Breast epithelium (tissue), 4 donors: ENCODE data around the gene RNF223. TPM values are rescaled to one million over a fixed set of nuclear protein-coding genes. Genes with fewer than 3 reads are reported as not detected.
A peak's percentile ranks its signal among the peaks of the same experiment; 100 is the strongest.

Experiments
- DNase-seq, 2 donors: peaks; one replicate each; pipeline ENCODE4 v3.0.0-alpha.2; 2019; ENCODE audit warnings: low spot score in 2 of 2
- H3K27ac ChIP-seq, 2 donors: fragments of 200-600 bp; sonication (generic) in 1 of 2; one replicate each; pipeline ENCODE4 v1.5.1; 2016 to 2019; ENCODE audit warnings: mild to moderate bottlenecking in 1 of 2
- H3K27me3 ChIP-seq, 2 donors: fragments of 200-600 bp; sonication (generic) in 1 of 2; one replicate each; pipeline versions ENCODE4 v1.5.1 to v1.6.0; 2017 to 2019; ENCODE audit warnings: control low read depth in 1 of 2, mild to moderate bottlenecking in 1 of 2
- H3K36me3 ChIP-seq: fragments of 200-600 bp; one replicate; pipeline ENCODE4 v1.5.1; 2019
- H3K4me1 ChIP-seq, 2 donors: fragments of 200-600 bp; sonication (generic); one replicate each; pipeline ENCODE4 v1.5.1; 2016 to 2019; ENCODE audit warnings: control low read depth in 1 of 2
- H3K4me3 ChIP-seq, 3 donors: fragments of 200-600 bp; sonication (generic); 1 replicate in 2 of 3; 2 replicates in 1 of 3; pipeline ENCODE4 v1.5.1; 2016 to 2019; ENCODE audit warnings: mild to moderate bottlenecking in 3 of 3, moderate library complexity in 2 of 3
- H3K9me3 ChIP-seq, 2 donors: fragments of 200-600 bp; sonication (generic) in 1 of 2; one replicate each; pipeline ENCODE4 v1.5.1; 2016 to 2019; ENCODE audit warnings: control low read depth in 1 of 2
- POLR2A ChIP-seq: fragments of 450-650 bp; IDR thresholded peaks from one replicate; pipeline ENCODE4 v1.6.1; 2016; ENCODE audit warnings: antibody characterized with exemption, mild to moderate bottlenecking, moderate library complexity
- POLR2AphosphoS5 ChIP-seq, 3 donors: sonication (generic); formaldehyde crosslinking; IDR thresholded peaks; one replicate each; pipeline ENCODE4 v1.6.1; 2017; ENCODE audit warnings: antibody characterized with exemption in 3 of 3
- intact Hi-C: fragments of 100-400 bp; cut with DNase I; formaldehyde crosslinking; loops from one replicate; pipeline ENCODE4 v1.15.1; 2023; ENCODE audit warnings: low total_unique reads
- total RNA-seq, 3 donors: library from RNA; depleted of rRNA; stranded (reverse); fragments of >200 nt; gene quantifications; one replicate each; pipeline ENCODE4 v1.1.0, GENCODE V29; 2016
- TF ChIP-seq, protein P1 (sequence below), 3 donors: fragments of 450-650 bp; IDR thresholded peaks; one replicate each; pipeline ENCODE4 v1.5.1; 2016 to 2017; ENCODE audit warnings: antibody characterized with exemption in 3 of 3, mild to moderate bottlenecking in 3 of 3, moderate library complexity in 3 of 3

Gene RNF223
- total RNA-seq, 3 donors from 2014 or later: 0.33 to 2.8 TPM; not detected in 1

DNA sequence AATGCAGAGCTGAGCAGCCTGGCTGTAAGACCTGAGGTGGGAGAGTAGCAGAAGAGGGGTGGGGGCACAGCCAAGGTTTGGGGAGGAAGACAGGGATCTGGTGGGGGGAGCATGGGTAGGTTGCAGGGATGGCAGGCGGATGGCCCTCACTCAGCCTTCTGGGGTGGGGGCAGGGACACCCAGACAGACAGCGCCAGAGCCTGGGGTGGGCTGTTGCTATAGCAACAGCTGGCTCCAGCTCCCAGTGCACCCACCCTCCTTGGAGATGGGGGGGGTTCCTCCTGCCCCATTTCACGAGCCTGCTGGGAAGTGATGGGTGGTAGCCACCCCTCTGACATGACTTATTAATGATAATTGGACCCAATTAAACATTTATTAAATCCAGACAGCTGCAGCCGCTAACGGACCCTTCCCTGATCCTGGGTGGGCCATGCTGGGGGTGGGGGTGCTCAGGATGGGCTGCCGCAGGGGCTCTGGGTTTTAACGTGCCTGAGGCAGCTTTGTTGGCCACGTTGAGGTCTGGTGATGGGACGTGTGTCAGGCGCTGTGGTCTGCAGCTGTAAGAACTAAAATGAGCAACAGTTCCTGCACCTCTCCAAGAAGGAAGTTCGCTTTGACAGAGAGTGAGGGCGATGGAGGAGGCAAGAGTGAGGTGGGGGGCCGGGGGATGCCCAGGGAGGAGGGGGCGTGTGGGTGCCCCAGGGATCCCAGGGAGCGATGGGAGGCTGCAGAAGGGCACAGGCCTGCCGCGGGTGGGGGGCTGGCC, 34.8 kb downstream of the RNF223 start:
- TF ChIP-seq POLR2AphosphoS5 (IDR thresholded peaks at IDR 0.05) (no peak), POLR2A (no peak)
- TF ChIP-seq, protein P1, sequence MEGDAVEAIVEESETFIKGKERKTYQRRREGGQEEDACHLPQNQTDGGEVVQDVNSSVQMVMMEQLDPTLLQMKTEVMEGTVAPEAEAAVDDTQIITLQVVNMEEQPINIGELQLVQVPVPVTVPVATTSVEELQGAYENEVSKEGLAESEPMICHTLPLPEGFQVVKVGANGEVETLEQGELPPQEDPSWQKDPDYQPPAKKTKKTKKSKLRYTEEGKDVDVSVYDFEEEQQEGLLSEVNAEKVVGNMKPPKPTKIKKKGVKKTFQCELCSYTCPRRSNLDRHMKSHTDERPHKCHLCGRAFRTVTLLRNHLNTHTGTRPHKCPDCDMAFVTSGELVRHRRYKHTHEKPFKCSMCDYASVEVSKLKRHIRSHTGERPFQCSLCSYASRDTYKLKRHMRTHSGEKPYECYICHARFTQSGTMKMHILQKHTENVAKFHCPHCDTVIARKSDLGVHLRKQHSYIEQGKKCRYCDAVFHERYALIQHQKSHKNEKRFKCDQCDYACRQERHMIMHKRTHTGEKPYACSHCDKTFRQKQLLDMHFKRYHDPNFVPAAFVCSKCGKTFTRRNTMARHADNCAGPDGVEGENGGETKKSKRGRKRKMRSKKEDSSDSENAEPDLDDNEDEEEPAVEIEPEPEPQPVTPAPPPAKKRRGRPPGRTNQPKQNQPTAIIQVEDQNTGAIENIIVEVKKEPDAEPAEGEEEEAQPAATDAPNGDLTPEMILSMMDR (IDR thresholded peaks at IDR 0.05): no peak
- H3K9me3 ChIP-seq: no peaks in the 10 kb centered on the region
- no peak overlapping the region for H3K27ac ChIP-seq
- DNase-seq: no peak
- H3K27me3 ChIP-seq: no peaks in the 10 kb centered on the region
- intact Hi-C loops: no loop called here
- H3K36me3 ChIP-seq: no peaks in the 10 kb centered on the region
- peak overlapping the region in 1 of 3 donors; percentile 66 for H3K4me3 ChIP-seq
- peaks cover 7 to 8% of the 10 kb centered on the region in 2 donors for H3K4me1 ChIP-seq

DNA sequence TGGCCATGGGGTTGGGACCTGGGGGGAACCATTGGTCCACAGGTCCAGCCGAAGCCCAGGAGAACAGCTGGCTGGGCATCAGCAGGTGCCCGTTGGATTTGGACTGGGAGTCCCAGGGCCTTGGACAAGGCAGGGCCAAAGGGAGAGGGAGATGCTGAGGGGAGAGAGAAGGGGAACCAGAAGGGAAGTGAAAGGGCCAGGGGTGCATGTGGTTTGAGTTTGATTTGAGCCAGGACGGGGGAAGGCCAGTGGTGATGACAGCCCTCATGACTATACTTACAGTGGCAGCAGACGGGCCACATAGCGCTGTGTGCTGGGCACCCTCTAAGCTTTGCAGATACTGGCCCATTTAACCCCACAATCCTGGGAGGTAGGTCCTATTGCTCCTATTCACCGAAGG, 35.4 kb downstream of the RNF223 start:
- no peak overlapping the region for H3K4me3 ChIP-seq
- no peak overlapping the region for H3K27ac ChIP-seq
- TF ChIP-seq POLR2AphosphoS5 (IDR thresholded peaks at IDR 0.05): no peak
- TF ChIP-seq, protein P1 (IDR thresholded peaks at IDR 0.05): no peak
- no peak for TF ChIP-seq POLR2A
- intact Hi-C loops: no loop called here
- H3K36me3 ChIP-seq: no peaks in the 10 kb centered on the region
- H3K27me3 ChIP-seq: no peaks in the 10 kb centered on the region
- H3K9me3 ChIP-seq: no peaks in the 10 kb centered on the region
- H3K4me1 ChIP-seq: peaks cover 8 to 11% of the 10 kb centered on the region in 2 donors
- no peak for DNase-seq

DNA sequence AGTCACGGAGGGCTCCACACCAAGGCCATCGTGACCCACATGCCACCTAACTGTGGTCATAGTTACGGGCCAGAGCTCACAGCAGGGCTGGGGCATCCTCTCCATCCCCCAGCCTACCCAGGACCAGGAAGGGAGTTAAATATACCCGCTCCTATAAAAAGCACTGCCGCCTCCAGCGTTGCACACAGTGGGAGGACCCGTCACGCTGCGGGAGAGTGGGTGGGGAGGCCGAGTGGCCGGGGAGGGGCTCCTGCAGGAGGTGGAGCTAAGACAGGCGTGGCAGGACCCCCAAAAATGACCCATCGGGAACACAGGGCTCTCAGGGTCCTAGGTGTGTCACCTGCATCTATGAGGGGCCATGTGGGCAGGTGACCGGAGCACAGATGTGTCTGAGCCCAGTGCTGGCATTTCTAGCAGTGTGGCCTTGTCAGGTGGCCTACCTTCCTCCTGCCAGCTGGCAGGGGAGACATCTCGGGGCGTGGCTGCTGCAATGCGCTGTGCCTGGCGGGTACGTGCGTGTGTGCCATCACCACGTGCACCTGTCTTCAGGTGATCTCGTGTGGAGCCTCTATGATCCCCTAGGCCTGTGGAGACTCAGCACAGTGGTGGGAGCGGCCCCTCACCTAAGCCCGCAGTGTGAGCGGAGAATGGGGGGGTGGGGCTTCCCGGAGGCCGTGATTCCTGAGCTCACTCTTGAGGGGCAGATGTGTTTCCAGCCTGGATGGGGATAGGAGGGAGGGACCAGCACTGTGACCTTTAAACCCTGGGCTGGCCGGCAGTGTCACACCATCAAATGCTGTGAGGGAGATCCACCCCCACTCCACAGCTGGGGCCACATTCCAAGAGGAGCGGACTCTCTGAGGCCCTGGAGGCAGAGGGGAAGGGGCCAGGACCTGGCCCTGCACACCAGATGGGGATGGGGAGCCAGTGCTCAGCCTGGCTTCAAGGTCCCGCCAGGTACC, 36.5 kb downstream of the RNF223 start:
- no peaks in the 10 kb centered on the region for H3K27me3 ChIP-seq
- H3K27ac ChIP-seq: no peak overlapping the region
- no peaks in the 10 kb centered on the region for H3K36me3 ChIP-seq
- DNase-seq: no peak
- peaks cover 11 to 14% of the 10 kb centered on the region in 2 donors for H3K4me1 ChIP-seq
- TF ChIP-seq, protein P1 (IDR thresholded peaks at IDR 0.05): no peak
- TF ChIP-seq POLR2A: no peak
- intact Hi-C loops: no loop called here
- no peak overlapping the region for H3K4me3 ChIP-seq
- no peaks in the 10 kb centered on the region for H3K9me3 ChIP-seq

DNA sequence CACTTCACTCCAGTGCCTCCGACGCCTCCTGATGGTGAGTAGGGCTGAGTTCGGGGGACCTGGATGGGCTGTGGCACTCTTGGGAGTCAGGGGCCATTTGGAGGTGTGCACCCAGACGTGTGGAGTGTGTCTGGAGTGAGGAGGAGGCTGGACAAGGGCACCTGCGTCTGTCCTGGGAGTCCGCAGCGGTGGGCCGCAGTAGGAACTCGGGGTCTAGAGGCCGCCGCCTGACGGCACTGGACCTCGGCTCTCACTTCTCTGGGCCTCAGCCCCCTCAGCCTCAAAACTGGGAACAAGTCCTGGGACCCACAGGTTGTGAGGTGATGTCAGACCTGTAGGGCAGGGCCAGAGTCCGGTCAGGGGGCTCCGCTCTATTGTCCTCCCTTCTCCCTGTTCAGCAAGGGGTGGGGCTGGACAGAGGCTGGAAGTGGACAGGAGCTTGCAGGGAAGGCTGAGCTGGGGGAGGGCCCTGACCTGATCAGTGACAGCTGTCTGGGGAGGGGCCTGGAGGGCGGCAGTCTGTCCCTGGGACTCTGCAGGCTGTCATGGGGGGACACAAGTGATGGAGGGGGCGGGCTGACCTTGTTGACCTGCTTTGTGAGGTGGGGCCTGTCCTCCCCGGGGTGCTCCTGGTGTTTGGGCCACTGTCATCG, 38.7 kb downstream of the RNF223 start:
- H3K4me1 ChIP-seq: peaks cover 14% of the 10 kb centered on the region in 2 donors
- no peak overlapping the region for H3K4me3 ChIP-seq
- no peak overlapping the region for H3K27ac ChIP-seq
- no peaks in the 10 kb centered on the region for H3K36me3 ChIP-seq
- DNase-seq: no peak
- H3K9me3 ChIP-seq: no peaks in the 10 kb centered on the region
- no peaks in the 10 kb centered on the region for H3K27me3 ChIP-seq
- intact Hi-C loops: no loop called here
- no peak for TF ChIP-seq POLR2AphosphoS5 (IDR thresholded peaks at IDR 0.05)
- TF ChIP-seq POLR2A: no peak
- TF ChIP-seq, protein P1 (IDR thresholded peaks at IDR 0.05): no peak
